GM13976 (cell line): Measurements from ENCODE around the gene PFN2.

ENCODE experiments used
- DNase-seq: peaks from one replicate; pipeline ENCODE4 v3.0.0; 2012; ENCODE audit warnings: low spot score
- in situ Hi-C: fragments of 300-500 bp; cut with MboI; formaldehyde crosslinking; loops from one replicate; pipeline ENCODE4 v1.12.0; 2022; ENCODE audit warnings: low sequenced_read_pairs, mixed read lengths, inconsistent platforms; ENCODE audit not compliant: unreplicated experiment
- TF ChIP-seq, protein P1 (sequence below): IDR thresholded peaks from 2 replicates; pipeline ENCODE4 v1.5.1; 2012; ENCODE audit warnings: borderline replicate concordance, mild to moderate bottlenecking; ENCODE audit not compliant: insufficient read depth; ENCODE audit errors: extremely low read depth, missing control alignments, control extremely low read depth

PFN2 gene

DNA sequence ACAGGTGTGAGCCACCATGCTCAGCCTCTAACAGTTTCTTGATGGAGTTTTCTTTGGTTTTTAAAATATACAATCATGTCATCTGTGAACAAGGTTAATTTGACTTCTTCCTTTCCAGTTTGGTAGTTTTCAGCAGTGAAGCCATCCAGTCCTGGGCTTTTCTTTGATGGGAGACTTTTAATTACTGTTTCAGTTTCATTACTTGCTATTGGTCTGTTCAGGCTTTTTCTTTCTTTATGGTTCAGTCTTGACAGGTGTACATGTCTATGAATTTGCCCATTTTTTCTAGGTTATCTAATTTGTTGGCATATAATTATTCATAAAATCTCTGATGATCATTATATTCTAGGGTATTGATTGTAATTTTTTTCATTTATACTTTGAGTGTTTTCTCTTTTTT is 36.8 kb downstream of the PFN2 start:
- in situ Hi-C loops = no loop called here
- TF ChIP-seq, protein P1, sequence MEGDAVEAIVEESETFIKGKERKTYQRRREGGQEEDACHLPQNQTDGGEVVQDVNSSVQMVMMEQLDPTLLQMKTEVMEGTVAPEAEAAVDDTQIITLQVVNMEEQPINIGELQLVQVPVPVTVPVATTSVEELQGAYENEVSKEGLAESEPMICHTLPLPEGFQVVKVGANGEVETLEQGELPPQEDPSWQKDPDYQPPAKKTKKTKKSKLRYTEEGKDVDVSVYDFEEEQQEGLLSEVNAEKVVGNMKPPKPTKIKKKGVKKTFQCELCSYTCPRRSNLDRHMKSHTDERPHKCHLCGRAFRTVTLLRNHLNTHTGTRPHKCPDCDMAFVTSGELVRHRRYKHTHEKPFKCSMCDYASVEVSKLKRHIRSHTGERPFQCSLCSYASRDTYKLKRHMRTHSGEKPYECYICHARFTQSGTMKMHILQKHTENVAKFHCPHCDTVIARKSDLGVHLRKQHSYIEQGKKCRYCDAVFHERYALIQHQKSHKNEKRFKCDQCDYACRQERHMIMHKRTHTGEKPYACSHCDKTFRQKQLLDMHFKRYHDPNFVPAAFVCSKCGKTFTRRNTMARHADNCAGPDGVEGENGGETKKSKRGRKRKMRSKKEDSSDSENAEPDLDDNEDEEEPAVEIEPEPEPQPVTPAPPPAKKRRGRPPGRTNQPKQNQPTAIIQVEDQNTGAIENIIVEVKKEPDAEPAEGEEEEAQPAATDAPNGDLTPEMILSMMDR = no peak
- DNase-seq = no peak

GRCh38 chr3:149933008-149933407 is 37.7 kb downstream of the PFN2 start:
- in situ Hi-C loops = no loop called here
- no peak for DNase-seq
- TF ChIP-seq, protein P1 = no peak

- TF ChIP-seq, protein P1 = no peak
- in situ Hi-C loops = no loop called here
- no peak for DNase-seq
Measured at GRCh38 chr3:149920119-149920518, 50.6 kb downstream of the PFN2 start.

DNA sequence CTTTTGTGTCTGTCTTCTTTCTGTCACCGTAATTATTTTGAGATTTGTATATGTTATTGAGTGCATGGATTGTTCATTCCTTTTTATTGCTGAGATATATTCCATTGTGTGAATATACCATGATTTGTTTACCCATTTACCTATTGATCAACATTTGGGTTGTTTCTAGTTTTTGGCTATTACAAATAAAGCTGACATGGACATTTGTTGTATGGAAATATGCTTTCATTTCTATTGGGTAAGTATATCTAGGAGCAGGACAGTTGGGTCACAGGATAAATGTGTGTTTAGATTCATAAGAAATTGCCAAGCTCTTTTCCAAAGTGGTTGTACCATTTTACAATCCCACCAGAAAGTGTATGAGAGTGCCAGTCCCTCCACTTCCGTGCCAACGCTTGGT is 51.2 kb downstream of the PFN2 start:
- DNase-seq = no peak
- TF ChIP-seq, protein P1 = no peak
- in situ Hi-C loops = no loop called here

- TF ChIP-seq, protein P1 = no peak
- in situ Hi-C loops = no loop called here
- DNase-seq = no peak
Measured at GRCh38 chr3:149917124-149917667, 53.5 kb downstream of the PFN2 start.
